ENCODE data around the gene EFHD1. TPM values are rescaled to one million over a fixed set of nuclear protein-coding genes. Genes with fewer than 3 reads are reported as not detected.

The EFHD1 gene
- total RNA-seq, 2 donors from 2014 or later = 0.71 to 1.1 TPM

GRCh38 chr2:232653441-232653840 is 20.0 kb downstream of the EFHD1 start:
- Mint-ChIP-seq H3K27ac (no peak overlapping the region), H3K36me3 (ENCODE audit: low read depth) (no peaks in the 10 kb centered on the region), H3K4me3 (no peak overlapping the region), H3K27me3 (no peaks in the 10 kb centered on the region), H3K9me3 (no peaks in the 10 kb centered on the region), H3K4me1 (no peaks in the 10 kb centered on the region)
- no peak for ATAC-seq (replicated peaks)

DNA sequence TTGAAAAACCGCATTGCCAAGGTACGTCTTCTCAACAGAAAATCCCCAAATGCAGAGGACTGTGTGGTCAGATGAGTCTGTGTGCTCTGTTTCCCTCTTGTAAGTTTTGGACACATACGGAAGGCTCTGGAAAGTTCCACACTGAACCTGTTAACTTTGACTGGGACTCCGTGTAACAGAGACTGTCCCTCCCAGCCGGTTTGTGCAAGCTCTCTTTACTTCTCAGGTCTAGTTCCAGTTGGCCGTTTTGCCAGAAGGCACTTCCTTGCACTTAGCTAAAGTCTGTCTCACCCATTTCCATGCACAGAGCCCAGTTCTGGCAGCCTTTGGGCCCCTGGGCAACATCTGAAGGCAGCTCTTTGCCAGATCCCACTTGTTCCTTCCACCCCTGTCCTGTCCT is 22.0 kb downstream of the EFHD1 start:
- Mint-ChIP-seq H3K4me3 (no peak overlapping the region), H3K4me1 (no peaks in the 10 kb centered on the region), H3K27me3 (no peaks in the 10 kb centered on the region), H3K36me3 (ENCODE audit: low read depth) (no peaks in the 10 kb centered on the region), H3K27ac (no peak overlapping the region), H3K9me3 (no peaks in the 10 kb centered on the region)
- ATAC-seq (replicated peaks) = no peak

GRCh38 chr2:232658217-232658785 is 24.9 kb downstream of the EFHD1 start:
- Mint-ChIP-seq H3K4me1 (no peaks in the 10 kb centered on the region), H3K36me3 (ENCODE audit: low read depth) (no peaks in the 10 kb centered on the region), H3K9me3 (no peaks in the 10 kb centered on the region), H3K27me3 (no peaks in the 10 kb centered on the region), H3K27ac (no peak overlapping the region), H3K4me3 (no peak overlapping the region)
- no peak for ATAC-seq (replicated peaks)

GRCh38 chr2:232659359-232659758 is 26.0 kb downstream of the EFHD1 start:
- H3K4me1 Mint-ChIP-seq = no peaks in the 10 kb centered on the region
- no peak overlapping the region for H3K27ac Mint-ChIP-seq

DNA sequence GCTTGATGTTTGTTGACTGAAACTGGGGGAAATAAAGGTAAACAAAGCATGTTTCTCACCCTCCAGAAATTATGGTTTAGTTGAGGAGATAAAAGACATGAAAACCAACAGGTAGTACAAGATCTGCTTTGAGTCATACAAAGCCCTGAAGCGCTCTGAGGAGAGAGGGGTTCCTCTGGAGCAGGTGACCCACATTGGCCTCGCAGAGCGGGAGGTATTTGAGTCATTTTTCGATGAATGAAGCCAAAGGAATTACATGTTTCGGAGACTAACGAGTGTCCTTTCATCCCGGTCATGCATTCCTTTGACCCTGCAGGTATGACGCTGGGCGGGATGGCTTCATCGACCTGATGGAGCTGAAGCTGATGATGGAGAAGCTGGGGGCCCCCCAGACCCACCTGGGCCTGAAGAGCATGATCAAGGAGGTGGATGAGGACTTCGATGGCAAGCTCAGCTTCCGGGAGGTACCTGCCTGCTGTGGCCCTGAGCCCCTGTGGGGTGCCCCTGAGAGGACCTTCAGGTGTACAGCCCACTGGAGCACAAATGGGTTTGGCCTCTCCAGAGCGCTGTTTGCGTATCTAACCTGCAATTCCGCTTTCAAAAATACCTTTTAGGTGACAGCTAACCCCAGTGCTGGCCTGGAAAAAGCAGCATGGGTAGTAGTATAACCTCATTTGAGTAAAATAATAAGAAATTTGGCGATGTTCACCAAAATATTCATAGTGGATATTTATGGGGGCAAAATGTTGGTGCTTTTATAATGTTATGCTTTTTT is 29.3 kb downstream of the EFHD1 start:
- no peaks in the 10 kb centered on the region for H3K27me3 Mint-ChIP-seq
- H3K4me1 Mint-ChIP-seq = no peaks in the 10 kb centered on the region
- H3K36me3 Mint-ChIP-seq (ENCODE audit: low read depth) = no peaks in the 10 kb centered on the region

More at GRCh38 chr2:232659359-232659758, 26.0 kb downstream of the EFHD1 start:
- Mint-ChIP-seq H3K27me3 (no peaks in the 10 kb centered on the region), H3K36me3 (ENCODE audit: low read depth) (no peaks in the 10 kb centered on the region), H3K9me3 (no peaks in the 10 kb centered on the region), H3K4me3 (no peak overlapping the region)
- no peak for ATAC-seq (replicated peaks)

DNA sequence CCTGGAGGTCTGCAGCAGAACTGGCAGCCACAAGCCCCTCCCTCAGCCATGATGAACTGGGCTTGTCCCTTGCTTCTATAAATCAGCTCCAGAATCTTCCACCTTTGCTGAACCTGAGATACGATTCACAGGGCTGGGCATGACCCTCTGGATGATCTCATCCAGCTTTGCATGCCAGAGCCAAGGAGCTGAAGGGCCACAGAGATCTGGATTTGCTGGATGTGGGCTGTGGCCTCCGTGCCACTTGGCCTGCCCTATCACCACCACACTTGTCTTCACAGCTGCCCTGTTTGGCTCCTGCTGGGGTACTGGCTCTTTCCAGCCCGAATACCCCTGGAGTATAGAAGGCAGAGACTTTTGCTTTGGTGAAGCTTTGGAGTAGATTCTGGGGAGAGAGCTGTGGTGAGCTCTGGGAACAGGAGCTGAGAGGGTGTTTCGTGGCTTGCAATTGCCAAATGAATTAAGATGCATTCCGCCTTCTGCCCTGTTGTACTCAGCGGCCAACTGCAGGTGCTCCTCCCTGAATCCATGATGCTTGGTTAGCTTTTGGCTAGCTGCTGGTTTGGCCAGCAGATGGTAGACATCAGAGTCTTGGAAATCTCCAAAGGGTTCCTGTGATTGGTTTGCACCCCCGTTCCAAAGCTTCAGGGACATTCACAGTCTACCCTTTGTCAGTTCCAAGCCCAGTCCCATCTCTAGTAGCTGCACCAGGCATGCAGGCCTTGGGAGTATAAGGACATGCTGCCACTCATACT is 32.8 kb downstream of the EFHD1 start:
- H3K4me3 Mint-ChIP-seq = no peak overlapping the region
- H3K9me3 Mint-ChIP-seq = no peaks in the 10 kb centered on the region
- no peaks in the 10 kb centered on the region for H3K36me3 Mint-ChIP-seq (ENCODE audit: low read depth)
- H3K27me3 Mint-ChIP-seq = peaks cover 7% of the 10 kb centered on the region
- ATAC-seq (replicated peaks) = no peak
- no peak overlapping the region for H3K27ac Mint-ChIP-seq
- H3K4me1 Mint-ChIP-seq = no peaks in the 10 kb centered on the region

More for the DNA sequence above, 29.3 kb downstream of the EFHD1 start:
- no peak overlapping the region for H3K27ac Mint-ChIP-seq
- H3K9me3 Mint-ChIP-seq = no peaks in the 10 kb centered on the region
- no peak overlapping the region for H3K4me3 Mint-ChIP-seq
- ATAC-seq (replicated peaks) = no peak

DNA sequence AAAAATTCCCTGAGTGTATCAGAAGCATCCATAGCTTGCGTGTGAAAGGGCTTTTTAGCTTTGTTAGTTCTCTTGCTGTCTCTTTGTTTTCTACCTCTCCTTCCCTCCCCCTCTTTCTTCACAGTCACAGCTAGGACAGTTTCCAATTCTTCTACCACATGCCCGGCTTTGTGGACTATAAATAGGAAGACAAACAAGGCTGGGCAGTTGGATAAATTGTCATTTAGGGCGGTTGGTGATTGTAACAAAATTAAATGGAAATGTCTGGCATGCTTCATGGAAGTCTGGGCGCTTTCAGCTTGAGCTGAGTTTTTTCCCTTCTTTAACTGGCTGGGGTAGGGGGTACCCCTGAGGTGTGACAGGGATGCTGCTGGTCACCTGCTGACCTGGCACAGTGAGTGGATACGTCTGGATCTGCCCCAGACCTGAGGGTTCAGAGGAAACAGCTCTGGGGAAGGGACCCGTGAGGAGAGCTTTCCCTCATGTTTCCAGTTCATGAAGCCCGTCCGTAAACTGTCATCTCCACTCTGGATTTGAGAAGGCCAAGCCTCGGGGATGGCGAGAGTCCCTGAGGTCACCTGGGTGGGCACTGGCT is 34.7 kb downstream of the EFHD1 start:
- H3K36me3 Mint-ChIP-seq (ENCODE audit: low read depth) = no peaks in the 10 kb centered on the region
- no peak for ATAC-seq (replicated peaks)
- H3K9me3 Mint-ChIP-seq = no peaks in the 10 kb centered on the region
- H3K27ac Mint-ChIP-seq = no peak overlapping the region
- no peak overlapping the region for H3K4me3 Mint-ChIP-seq
- no peaks in the 10 kb centered on the region for H3K4me1 Mint-ChIP-seq
- H3K27me3 Mint-ChIP-seq = peaks cover 7% of the 10 kb centered on the region

DNA sequence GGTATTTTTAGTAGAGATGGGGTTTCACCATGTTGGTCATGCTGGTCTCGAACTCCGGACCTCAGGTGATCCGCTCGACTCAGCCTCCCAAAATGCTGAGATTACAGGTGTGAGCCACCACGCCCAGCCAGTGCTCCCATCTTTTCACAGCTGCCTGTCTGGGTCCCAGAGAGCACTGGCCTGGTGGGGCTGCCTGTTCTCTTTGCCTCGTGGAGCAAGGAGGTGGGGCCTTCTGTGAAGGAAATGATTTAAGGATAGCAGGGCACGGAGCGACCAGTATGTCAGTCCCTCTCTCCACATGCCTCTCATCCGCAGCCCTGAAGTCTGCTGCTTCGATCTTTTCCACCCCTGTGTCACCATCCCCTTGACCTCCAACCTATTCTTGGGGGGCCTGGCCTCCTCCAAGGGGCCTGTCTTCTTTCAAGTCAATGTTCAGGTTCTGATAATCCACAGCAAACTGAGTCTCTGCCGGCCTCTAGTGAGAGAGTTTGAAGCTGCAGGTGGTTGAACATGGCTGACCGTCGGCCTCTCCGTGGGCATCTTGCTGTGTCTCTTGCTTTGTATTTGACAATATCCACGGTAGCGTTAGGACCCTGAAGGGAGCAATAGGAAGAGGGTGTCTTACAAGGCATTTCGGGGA is 35.5 kb downstream of the EFHD1 start:
- H3K4me3 Mint-ChIP-seq = no peak overlapping the region
- no peak for ATAC-seq (replicated peaks)
- H3K9me3 Mint-ChIP-seq = no peaks in the 10 kb centered on the region
- H3K27ac Mint-ChIP-seq = no peak overlapping the region
- H3K36me3 Mint-ChIP-seq (ENCODE audit: low read depth) = no peaks in the 10 kb centered on the region
- no peaks in the 10 kb centered on the region for H3K4me1 Mint-ChIP-seq
- H3K27me3 Mint-ChIP-seq = peaks cover 7% of the 10 kb centered on the region

- H3K9me3 Mint-ChIP-seq = no peaks in the 10 kb centered on the region
- H3K27ac Mint-ChIP-seq = no peak overlapping the region
- H3K4me1 Mint-ChIP-seq = no peaks in the 10 kb centered on the region
- H3K27me3 Mint-ChIP-seq = peaks cover 10% of the 10 kb centered on the region
- H3K4me3 Mint-ChIP-seq = no peak overlapping the region
- ATAC-seq (replicated peaks) = no peak
- H3K36me3 Mint-ChIP-seq (ENCODE audit: low read depth) = no peaks in the 10 kb centered on the region
These were observed 39.2 kb downstream of the EFHD1 start for GRCh38 chr2:232672588-232672987.

- no peak overlapping the region for H3K4me3 Mint-ChIP-seq
- no peaks in the 10 kb centered on the region for H3K36me3 Mint-ChIP-seq (ENCODE audit: low read depth)
- no peaks in the 10 kb centered on the region for H3K9me3 Mint-ChIP-seq
- H3K27me3 Mint-ChIP-seq = peaks cover 9% of the 10 kb centered on the region
- no peak overlapping the region for H3K27ac Mint-ChIP-seq
- ATAC-seq (replicated peaks) = no peak
- H3K4me1 Mint-ChIP-seq = no peaks in the 10 kb centered on the region
These were observed 41.1 kb downstream of the EFHD1 start for GRCh38 chr2:232674491-232674890.

GRCh38 chr2:232675381-232675780 is 42.0 kb downstream of the EFHD1 start:
- H3K36me3 Mint-ChIP-seq (ENCODE audit: low read depth) = no peaks in the 10 kb centered on the region
- H3K4me1 Mint-ChIP-seq = no peaks in the 10 kb centered on the region
- peaks cover 13% of the 10 kb centered on the region for H3K27me3 Mint-ChIP-seq
- H3K4me3 Mint-ChIP-seq = no peak overlapping the region
- no peak for ATAC-seq (replicated peaks)
- H3K9me3 Mint-ChIP-seq = no peaks in the 10 kb centered on the region
- H3K27ac Mint-ChIP-seq = no peak overlapping the region

DNA sequence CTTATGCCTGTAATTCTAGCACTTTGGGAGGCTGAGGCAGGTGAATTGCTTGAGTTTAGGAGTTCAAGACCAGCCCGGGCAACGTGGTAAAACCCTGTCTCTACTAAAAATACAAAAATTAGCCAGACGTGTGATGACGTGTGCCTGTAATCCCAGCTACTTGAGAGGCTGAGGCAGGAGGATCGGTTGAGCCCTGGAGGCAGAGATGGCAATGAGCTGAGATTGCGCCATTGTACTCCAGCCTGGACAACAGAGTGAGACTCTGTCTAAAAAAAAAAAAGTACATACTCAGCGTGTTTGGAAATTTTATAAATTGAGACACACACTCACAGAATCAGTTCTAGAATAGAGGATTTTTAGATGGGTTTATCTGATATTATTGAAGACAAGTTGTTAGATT is 46.6 kb downstream of the EFHD1 start:
- Mint-ChIP-seq H3K27me3 (peaks cover 18% of the 10 kb centered on the region), H3K4me1 (no peaks in the 10 kb centered on the region), H3K27ac (no peak overlapping the region), H3K9me3 (no peaks in the 10 kb centered on the region), H3K4me3 (no peak overlapping the region), H3K36me3 (ENCODE audit: low read depth) (no peaks in the 10 kb centered on the region)
- ATAC-seq (replicated peaks) = no peak

DNA sequence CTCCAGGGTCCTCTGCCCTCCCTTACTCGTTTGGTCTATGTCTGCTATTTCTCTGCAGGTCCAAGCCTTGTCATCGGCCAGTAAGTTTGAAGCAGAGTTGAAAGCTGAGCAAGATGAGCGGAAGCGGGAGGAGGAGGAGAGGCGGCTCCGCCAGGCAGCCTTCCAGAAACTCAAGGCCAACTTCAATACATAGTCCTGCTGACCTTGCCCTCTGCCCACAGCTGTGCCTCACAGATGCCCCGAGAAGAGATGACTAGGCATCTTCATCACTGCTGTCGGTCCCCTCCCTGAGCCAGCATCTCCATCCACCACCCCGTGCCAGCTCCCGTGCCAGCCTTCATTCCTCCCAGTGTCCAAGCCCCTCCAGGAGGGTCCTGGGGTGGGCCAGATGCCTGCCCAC is 48.1 kb downstream of the EFHD1 start:
- Mint-ChIP-seq H3K9me3 (no peaks in the 10 kb centered on the region), H3K27me3 (peaks cover 18% of the 10 kb centered on the region), H3K27ac (no peak overlapping the region), H3K36me3 (ENCODE audit: low read depth) (no peaks in the 10 kb centered on the region), H3K4me1 (no peaks in the 10 kb centered on the region), H3K4me3 (no peak overlapping the region)
- ATAC-seq (replicated peaks) = no peak

DNA sequence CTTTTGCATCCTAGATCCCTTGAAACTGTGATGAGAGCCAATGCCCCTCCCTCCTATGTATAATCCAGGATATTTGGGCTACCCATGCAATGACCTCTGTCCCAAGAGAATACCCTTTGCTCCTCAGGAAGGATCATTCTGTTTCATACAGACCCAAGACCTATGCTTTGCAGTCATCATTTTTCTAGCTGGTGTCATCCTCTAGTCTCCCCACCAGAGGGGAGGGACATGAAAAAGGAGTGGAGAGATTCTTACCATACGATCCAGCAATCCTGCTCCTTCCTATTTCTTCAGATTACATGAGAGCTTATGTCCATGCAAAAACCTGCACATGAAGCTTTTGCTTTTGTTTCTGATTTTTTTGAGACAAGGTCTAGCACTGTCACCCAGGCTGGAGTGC is 50.0 kb downstream of the EFHD1 start:
- no peak overlapping the region for H3K4me3 Mint-ChIP-seq
- no peaks in the 10 kb centered on the region for H3K36me3 Mint-ChIP-seq (ENCODE audit: low read depth)
- ATAC-seq (replicated peaks) = no peak
- no peaks in the 10 kb centered on the region for H3K9me3 Mint-ChIP-seq
- H3K27ac Mint-ChIP-seq = no peak overlapping the region
- H3K27me3 Mint-ChIP-seq = peaks cover 18% of the 10 kb centered on the region
- no peaks in the 10 kb centered on the region for H3K4me1 Mint-ChIP-seq

All from activated T-helper 17 cell treated with anti-CD3 and anti-CD28 coated beads, Interleukin-2, amount 50 U/mL, for 72 hours (primary cell).